H1 (cell line): ENCODE measurements around the gene PNMA8B. TPM values are rescaled to one million over a fixed set of nuclear protein-coding genes. Genes with fewer than 3 reads are reported as not detected.
"Not testable (repeated sequence)": the region's sequence is repeated elsewhere in the genome, so short reads cannot be mapped to it uniquely, and the experiment has no call there.

Source experiments
- CTCF ChIA-PET: fragments of 300-600 bp; sonication (Branson Sonifier 250); formaldehyde crosslinking; loops from one replicate; lab custom pipeline; 2021; ENCODE audit not compliant: partially characterized antibody; lab: Charles Lee
- POLR2A ChIA-PET: fragments of 300-600 bp; sonication (Branson Sonifier 250); formaldehyde crosslinking; loops from one replicate; lab custom pipeline; 2021; ENCODE audit warnings: inconsistent platforms; ENCODE audit not compliant: partially characterized antibody; lab: Charles Lee
- DNase-seq, 2 experiments: peaks; one replicate each; pipeline versions ENCODE4 v3.0.0 to v3.0.0-alpha.2; 2010 to 2022; ENCODE audit warnings: low spot score in 2 of 2, low read depth in 1 of 2, mixed read lengths in 1 of 2
- FAIRE-seq: peaks from 2 replicates; lab custom pipeline; 2011; peaks lifted over from hg19 to GRCh38; lab: Jason Lieb, UNC
- H2AFZ ChIP-seq: 2 replicates; pipeline ENCODE4 v1.8.1; 2012; ENCODE audit warnings: low read length, inconsistent platforms
- H2AK5ac ChIP-seq: 2 replicates; pipeline ENCODE4 v1.6.1; 2013; ENCODE audit warnings: low read depth, low read length
- H2BK120ac ChIP-seq: replicated peaks from 2 replicates; pipeline ENCODE3; 2013; ENCODE audit warnings: low read depth, low read length, inconsistent platforms
- H2BK12ac ChIP-seq: 2 replicates; pipeline ENCODE4 v1.6.1; 2013; ENCODE audit warnings: low read depth, low read length
- H2BK15ac ChIP-seq: 2 replicates; pipeline ENCODE4 v1.6.1; 2013; ENCODE audit warnings: low read length
- H2BK20ac ChIP-seq: 2 replicates; pipeline ENCODE4 v1.6.1; 2013; ENCODE audit warnings: low read length
- H2BK5ac ChIP-seq: 2 replicates; pipeline ENCODE4 v1.6.1; 2013; ENCODE audit warnings: low read depth, low read length
- H3K14ac ChIP-seq: 2 replicates; pipeline ENCODE4 v1.6.1; 2013; ENCODE audit warnings: inconsistent platforms; ENCODE audit not compliant: insufficient read length
- H3K18ac ChIP-seq: 2 replicates; pipeline ENCODE4 v1.6.1; 2013; ENCODE audit warnings: low read length; ENCODE audit errors: extremely low read depth
- H3K23ac ChIP-seq: 2 replicates; pipeline ENCODE4 v1.6.1; 2013; ENCODE audit warnings: inconsistent platforms; ENCODE audit not compliant: insufficient read length
- H3K23me2 ChIP-seq: 2 replicates; pipeline ENCODE4 v1.6.1; 2013; ENCODE audit warnings: low read depth, low read length
- H3K27ac ChIP-seq: 2 replicates; pipeline ENCODE4 v1.6.1; 2011; ENCODE audit warnings: low read depth, low read length, inconsistent platforms
- H3K27me3 ChIP-seq, 4 experiments: replicated peaks in 1 of 4; 1 replicate in 1 of 4; 2 replicates in 3 of 4; pipeline versions ENCODE4 v1.6.1 to v1.8.1; 2011 to 2013; ENCODE audit warnings: low read length in 3 of 4, mild to moderate bottlenecking in 3 of 4, inconsistent platforms in 2 of 4, mixed read lengths in 2 of 4, moderate library complexity in 1 of 4; ENCODE audit not compliant: control insufficient read depth in 3 of 4, insufficient read depth in 3 of 4; ENCODE audit errors: extremely low read depth in 1 of 4
- H3K36me3 ChIP-seq, 4 experiments: 2 replicates each; pipeline versions ENCODE4 v1.6.1 to v1.8.1; 2011 to 2013; ENCODE audit warnings: mild to moderate bottlenecking in 4 of 4, low read length in 3 of 4, moderate library complexity in 2 of 4, control low read depth in 1 of 4, inconsistent platforms in 1 of 4; ENCODE audit not compliant: insufficient read depth in 4 of 4, control insufficient read depth in 2 of 4
- H3K4ac ChIP-seq: replicated peaks from 2 replicates; pipeline ENCODE3; 2013; ENCODE audit warnings: low read length, low read depth, mixed read lengths, inconsistent platforms; ENCODE audit not compliant: insufficient read length
- H3K4me1 ChIP-seq, 4 experiments: replicated peaks in 1 of 4; 1 replicate in 1 of 4; 2 replicates in 3 of 4; pipeline versions ENCODE4 v1.6.1 to v1.8.1; 2011 to 2013; ENCODE audit warnings: low read length in 3 of 4, inconsistent platforms in 2 of 4, mixed read lengths in 1 of 4; ENCODE audit not compliant: insufficient read depth in 4 of 4, control insufficient read depth in 3 of 4
- H3K4me2 ChIP-seq, 2 experiments: 2 replicates each; pipeline versions ENCODE4 v1.6.1 to v1.8.1; 2011 to 2013; ENCODE audit warnings: low read depth in 2 of 2, low read length in 2 of 2, control low read depth in 1 of 2, inconsistent platforms in 1 of 2, mild to moderate bottlenecking in 1 of 2; ENCODE audit not compliant: insufficient read depth in 1 of 2
- H3K4me3 ChIP-seq, 4 experiments: fragments of 200-600, 300-600 bp in 1 of 4; sonication (generic), shearing (Covaris generic), sonication (Bioruptor Twin) in 1 of 4; 2 replicates each; pipeline versions ENCODE4 v1.5.1 to v1.8.1; 2011 to 2016; ENCODE audit warnings: low read length in 4 of 4, low read depth in 3 of 4, control low read depth in 2 of 4, inconsistent platforms in 2 of 4, mild to moderate bottlenecking in 2 of 4, mixed read lengths in 1 of 4, moderate library complexity in 1 of 4; ENCODE audit not compliant: insufficient read depth in 2 of 4; ENCODE audit errors: extremely low read depth in 1 of 4
- H3K56ac ChIP-seq: replicated peaks from 2 replicates; pipeline ENCODE3; 2013; ENCODE audit warnings: low read depth, mild to moderate bottlenecking, mixed read lengths, low read length, inconsistent platforms; ENCODE audit not compliant: insufficient read length
- H3K79me1 ChIP-seq: 2 replicates; pipeline ENCODE4 v1.6.1; 2013; ENCODE audit warnings: low read depth, low read length, control low read depth
- H3K79me2 ChIP-seq, 2 experiments: 2 replicates each; pipeline versions ENCODE4 v1.6.1 to v1.8.1; 2012 to 2013; ENCODE audit warnings: low read length in 2 of 2, mild to moderate bottlenecking in 2 of 2, inconsistent platforms in 1 of 2; ENCODE audit not compliant: insufficient read depth in 2 of 2, control insufficient read depth in 1 of 2
- H3K9ac ChIP-seq, 4 experiments: replicated peaks in 1 of 4; 1 replicate in 1 of 4; 2 replicates in 3 of 4; pipeline versions ENCODE4 v1.6.1 to v1.8.1; 2011 to 2013; ENCODE audit warnings: low read depth in 3 of 4, low read length in 3 of 4, control low read depth in 2 of 4, mild to moderate bottlenecking in 2 of 4, moderate library complexity in 2 of 4, inconsistent platforms in 1 of 4; ENCODE audit errors: extremely low read depth in 1 of 4
- H3K9me3 ChIP-seq, 2 experiments: 2 replicates each; pipeline versions ENCODE4 v1.6.1 to v1.8.1; 2012 to 2013; ENCODE audit warnings: mild to moderate bottlenecking in 2 of 2, moderate library complexity in 2 of 2, control low read depth in 1 of 2, inconsistent platforms in 1 of 2, low read depth in 1 of 2, low read length in 1 of 2, mixed read lengths in 1 of 2; ENCODE audit not compliant: insufficient read depth in 2 of 2
- H4K20me1 ChIP-seq, 2 experiments: replicated peaks in 1 of 2; 2 replicates each; pipeline versions ENCODE3 to v1.8.1; 2011 to 2013; ENCODE audit warnings: inconsistent platforms in 2 of 2, low read length in 2 of 2, mild to moderate bottlenecking in 1 of 2; ENCODE audit not compliant: insufficient read depth in 2 of 2, control insufficient read depth in 1 of 2
- H4K5ac ChIP-seq: 2 replicates; pipeline ENCODE4 v1.6.1; 2013; ENCODE audit warnings: low read length, low read depth, mixed read lengths, inconsistent platforms; ENCODE audit not compliant: insufficient read length
- H4K8ac ChIP-seq: 2 replicates; pipeline ENCODE4 v1.8.0; 2013; ENCODE audit warnings: mild to moderate bottlenecking, moderate library complexity, low read length, inconsistent platforms; ENCODE audit not compliant: insufficient read depth; ENCODE audit errors: extremely low read depth
- H4K91ac ChIP-seq: replicated peaks from 2 replicates; pipeline ENCODE3; 2013; ENCODE audit warnings: low read length, mixed read lengths, inconsistent platforms; ENCODE audit not compliant: insufficient read length
- WGBS, 2 experiments: shearing (Covaris generic) in 1 of 2; methylation state at CpG; one replicate each; pipeline versions ENCODE4 v1.1.6 to v1.1.7; 2013 to 2015; ENCODE audit warnings: low lambda C conversion rate in 2 of 2, mixed read lengths in 2 of 2, inconsistent platforms in 1 of 2, low coverage in 1 of 2, missing lambda C conversion rate in 1 of 2; ENCODE audit not compliant: insufficient replicate concordance in 2 of 2, insufficient coverage in 1 of 2, insufficient read length in 1 of 2; ENCODE audit errors: extremely low coverage in 1 of 2, missing lambda C conversion rate in 1 of 2; 5-methylcytosine and 5-hydroxymethylcytosine counted together
- polyA plus RNA-seq, 7 experiments: library from polyadenylated mRNA; depleted of rRNA in 3 of 7; stranded (reverse) in 5 of 7; unstranded in 2 of 7; fragments of >200 nt in 5 of 7; fragments of 200-250 nt in 2 of 7; gene quantifications; 1 replicate in 5 of 7; 2 replicates in 1 of 7; 4 replicates in 1 of 7; pipeline versions ENCODE4 v1.2.1 to v1.2.3, GENCODE V29; 2011 to 2013; ENCODE audit warnings: missing spikeins in 2 of 7, mixed read lengths in 2 of 7
- total RNA-seq: library from RNA; stranded (reverse); fragmentation: NEBNext Ultra II Directional; extraction: Animal tissue kit (Norgen Biotek cat#: 25700); gene quantifications from 2 replicates; pipeline ENCODE4 v1.2.1, GENCODE V29; 2021

Gene PNMA8B
- total and polyA plus RNA-seq, 2 of the 8 experiments (the other 6 are each of a cell fraction or from before 2014, with no cell fraction given) = 0.48 to 1.4 TPM

GRCh38 chr19:46496886-46497285 is 1.2 kb upstream of the PNMA8B start:
- not testable (repeated sequence) for FAIRE-seq, DNase-seq, H4K20me1 ChIP-seq, H3K4me3 ChIP-seq, H3K9me3 ChIP-seq, H3K18ac ChIP-seq, H4K8ac ChIP-seq, H3K36me3 ChIP-seq, H2BK20ac ChIP-seq, H2BK15ac ChIP-seq, H4K5ac ChIP-seq, H2AK5ac ChIP-seq, H2BK12ac ChIP-seq, H3K23me2 ChIP-seq, H3K23ac ChIP-seq, H3K79me1 ChIP-seq, H3K4me2 ChIP-seq, H3K79me2 ChIP-seq, H4K91ac ChIP-seq, H3K27ac ChIP-seq, H2AFZ ChIP-seq, H3K4ac ChIP-seq, H3K14ac ChIP-seq, H3K9ac ChIP-seq, H2BK120ac ChIP-seq, H2BK5ac ChIP-seq, H3K56ac ChIP-seq
- peaks cover 14 to 38% (median 35%) of the 10 kb centered on the region in 4 experiments for H3K27me3 ChIP-seq
- H3K4me1 ChIP-seq = peaks cover 5 to 24% (median 20%) of the 10 kb centered on the region in 4 experiments
- WGBS, 2 experiments = 76% methylated on average over 4 of the region's 4 CpGs; no CpG with 5 or more reads in 1 of the 2 experiments
- CTCF ChIA-PET = interaction anchor here (1.5 to 4.1 kb wide), 7 partner anchors 9 to 100 kb away, joined by 4 to 24 read pairs (median 6); no protein-coding TSS in a partner anchor
- POLR2A ChIA-PET = interaction anchor here (1.6 kb wide), 1 partner anchor 92 kb away, joined by 3 read pairs; no protein-coding TSS in a partner anchor
